PFSK-1 (cell line): ENCODE data around the gene PRKD1.

Source experiments
- FOXP2 ChIP-seq: optimal IDR thresholded peaks from 2 replicates; pipeline ENCODE3; 2011; ENCODE audit warnings: borderline replicate concordance, control low read depth, inconsistent platforms; ENCODE audit not compliant: insufficient read depth; ENCODE audit errors: extremely low read length, extremely low read depth
- POLR2AphosphoS5 ChIP-seq: IDR thresholded peaks from 2 replicates; pipeline ENCODE4 v1.6.1; 2012; ENCODE audit warnings: low read depth, mild to moderate bottlenecking, control low read depth, low read length, moderate library complexity
- SIN3A ChIP-seq: IDR thresholded peaks from 2 replicates; pipeline ENCODE4 v1.6.1; 2012; ENCODE audit warnings: mild to moderate bottlenecking, low read length, moderate library complexity, borderline replicate concordance; ENCODE audit not compliant: insufficient read depth
- TAF1 ChIP-seq: IDR thresholded peaks from 2 replicates; pipeline ENCODE4 v1.6.1; 2012; ENCODE audit warnings: low read length, control low read depth, borderline replicate concordance; ENCODE audit not compliant: insufficient read depth
- TF ChIP-seq, protein P1 (sequence below), 2 experiments: IDR thresholded peaks; 2 replicates each; pipeline versions ENCODE4 v1.6.1 to v1.8.0; 2011 to 2012; ENCODE audit warnings: low read depth in 2 of 2, low read length in 2 of 2, control low read depth in 1 of 2, inconsistent platforms in 1 of 2, mild to moderate bottlenecking in 1 of 2, moderate library complexity in 1 of 2; ENCODE audit not compliant: insufficient read depth in 1 of 2

Gene PRKD1

DNA sequence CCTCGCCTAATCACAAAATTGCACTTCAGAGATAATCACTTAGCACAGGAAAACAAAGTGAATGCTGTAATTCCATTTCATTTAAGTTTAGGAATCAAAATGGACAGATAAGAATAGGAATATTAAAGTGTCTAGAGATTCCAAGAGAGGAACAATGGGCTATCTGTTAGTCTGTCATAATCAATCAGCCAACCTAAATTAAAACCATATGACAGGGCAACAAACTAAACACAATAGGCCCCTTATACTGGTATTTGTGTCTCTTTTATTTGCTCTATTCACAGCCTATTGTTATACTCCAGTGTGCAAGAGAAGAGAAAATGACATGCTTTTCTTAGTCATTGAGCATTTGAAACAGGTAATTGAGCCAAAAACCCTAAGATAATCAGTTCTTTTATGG lies 259.4 kb downstream of the PRKD1 start:
- TF ChIP-seq POLR2AphosphoS5 (no peak), FOXP2 (no peak), TAF1 (no peak), SIN3A (no peak)
- TF ChIP-seq, protein P1, sequence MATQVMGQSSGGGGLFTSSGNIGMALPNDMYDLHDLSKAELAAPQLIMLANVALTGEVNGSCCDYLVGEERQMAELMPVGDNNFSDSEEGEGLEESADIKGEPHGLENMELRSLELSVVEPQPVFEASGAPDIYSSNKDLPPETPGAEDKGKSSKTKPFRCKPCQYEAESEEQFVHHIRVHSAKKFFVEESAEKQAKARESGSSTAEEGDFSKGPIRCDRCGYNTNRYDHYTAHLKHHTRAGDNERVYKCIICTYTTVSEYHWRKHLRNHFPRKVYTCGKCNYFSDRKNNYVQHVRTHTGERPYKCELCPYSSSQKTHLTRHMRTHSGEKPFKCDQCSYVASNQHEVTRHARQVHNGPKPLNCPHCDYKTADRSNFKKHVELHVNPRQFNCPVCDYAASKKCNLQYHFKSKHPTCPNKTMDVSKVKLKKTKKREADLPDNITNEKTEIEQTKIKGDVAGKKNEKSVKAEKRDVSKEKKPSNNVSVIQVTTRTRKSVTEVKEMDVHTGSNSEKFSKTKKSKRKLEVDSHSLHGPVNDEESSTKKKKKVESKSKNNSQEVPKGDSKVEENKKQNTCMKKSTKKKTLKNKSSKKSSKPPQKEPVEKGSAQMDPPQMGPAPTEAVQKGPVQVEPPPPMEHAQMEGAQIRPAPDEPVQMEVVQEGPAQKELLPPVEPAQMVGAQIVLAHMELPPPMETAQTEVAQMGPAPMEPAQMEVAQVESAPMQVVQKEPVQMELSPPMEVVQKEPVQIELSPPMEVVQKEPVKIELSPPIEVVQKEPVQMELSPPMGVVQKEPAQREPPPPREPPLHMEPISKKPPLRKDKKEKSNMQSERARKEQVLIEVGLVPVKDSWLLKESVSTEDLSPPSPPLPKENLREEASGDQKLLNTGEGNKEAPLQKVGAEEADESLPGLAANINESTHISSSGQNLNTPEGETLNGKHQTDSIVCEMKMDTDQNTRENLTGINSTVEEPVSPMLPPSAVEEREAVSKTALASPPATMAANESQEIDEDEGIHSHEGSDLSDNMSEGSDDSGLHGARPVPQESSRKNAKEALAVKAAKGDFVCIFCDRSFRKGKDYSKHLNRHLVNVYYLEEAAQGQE (IDR thresholded peaks at IDR 0.05; ENCODE audit: insufficient read depth in 1 of 2, low read depth in 2 of 2, low read length in 2 of 2): no peak

DNA sequence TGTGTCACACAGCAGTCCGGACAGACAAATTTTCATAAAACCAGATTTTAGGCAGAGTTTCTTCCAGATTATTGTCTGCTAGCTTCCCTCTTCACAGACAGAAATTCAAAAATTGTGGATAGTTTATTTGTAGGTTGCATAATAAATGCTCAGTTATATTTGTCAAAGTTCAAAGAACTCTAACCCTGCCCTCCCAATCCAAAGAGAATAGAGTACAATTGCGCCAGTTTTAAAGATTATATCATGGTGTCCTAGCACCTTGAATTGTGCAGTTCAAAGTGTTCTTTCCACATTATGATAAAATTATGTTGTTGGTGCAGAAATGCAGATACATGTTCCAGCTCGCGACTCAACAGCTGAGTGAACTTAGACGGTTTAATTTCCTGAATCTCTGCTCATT lies 263.1 kb downstream of the PRKD1 start:
- TF ChIP-seq TAF1 (no peak), POLR2AphosphoS5 (no peak), FOXP2 (no peak), SIN3A (no peak)
- TF ChIP-seq, protein P1 (IDR thresholded peaks at IDR 0.05; ENCODE audit: insufficient read depth in 1 of 2, low read depth in 2 of 2, low read length in 2 of 2): no peak

DNA sequence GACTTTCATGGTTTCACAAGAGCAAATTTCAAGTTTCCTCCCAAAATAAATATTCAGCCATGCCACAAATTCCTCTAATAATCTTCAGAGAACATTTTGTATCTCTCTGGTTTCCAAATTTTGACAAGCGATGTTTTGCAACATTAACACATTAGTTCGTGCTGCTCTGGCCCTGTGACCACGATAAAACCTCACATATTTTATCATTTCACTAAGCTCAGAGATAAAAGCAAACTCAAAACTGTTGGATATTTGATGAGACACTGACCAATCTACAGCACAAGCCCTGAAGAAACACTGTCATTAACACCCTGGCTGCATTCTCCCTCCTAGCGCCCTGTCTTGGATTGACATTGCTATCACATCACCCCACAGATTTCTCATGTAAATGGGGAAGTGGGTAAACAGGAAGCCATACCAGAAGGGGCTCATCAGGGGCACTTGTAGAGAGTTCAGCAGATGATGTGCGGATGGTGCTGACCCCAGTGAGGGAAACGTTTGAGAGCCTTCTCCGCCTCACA lies 264.3 kb downstream of the PRKD1 start:
- no peak for TF ChIP-seq SIN3A
- TF ChIP-seq POLR2AphosphoS5: no peak
- TF ChIP-seq TAF1: no peak
- TF ChIP-seq, protein P1 (IDR thresholded peaks at IDR 0.05; ENCODE audit: insufficient read depth in 1 of 2, low read depth in 2 of 2, low read length in 2 of 2): no peak
- no peak for TF ChIP-seq FOXP2

DNA sequence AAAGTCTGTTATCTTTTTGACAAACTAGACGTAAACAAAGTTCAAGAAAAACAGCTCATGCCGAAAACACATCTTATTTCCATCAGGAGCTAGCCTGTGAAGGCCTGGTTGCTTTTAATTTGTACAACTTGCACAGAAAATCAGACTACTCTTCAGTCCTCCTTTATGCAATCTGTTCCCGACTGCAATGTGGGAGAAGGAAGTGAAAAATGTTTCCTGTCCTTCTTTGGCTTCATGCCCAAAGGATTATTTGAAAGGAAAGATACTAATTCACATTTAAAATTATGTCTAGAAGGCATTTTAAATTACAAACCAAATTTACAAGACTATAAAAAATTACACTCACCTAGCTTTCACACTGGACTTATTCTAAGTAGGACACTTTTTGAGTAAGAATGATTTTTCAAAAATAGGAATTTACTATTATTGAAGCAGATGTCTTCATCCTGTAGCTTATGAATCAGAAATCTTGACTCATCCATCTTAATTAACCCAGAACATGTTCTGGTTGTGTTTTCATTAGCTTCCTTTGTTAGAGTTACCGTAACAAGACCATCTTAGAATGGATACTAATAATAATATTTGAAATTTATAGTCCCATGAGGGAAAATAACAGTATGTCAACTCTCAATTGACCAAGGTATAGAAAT lies 272.6 kb downstream of the PRKD1 start:
- TF ChIP-seq TAF1 (no peak), FOXP2 (no peak), SIN3A (no peak), POLR2AphosphoS5 (no peak)
- TF ChIP-seq, protein P1 (IDR thresholded peaks at IDR 0.05; ENCODE audit: insufficient read depth in 1 of 2, low read depth in 2 of 2, low read length in 2 of 2): no peak
